ENCODE measurements around the gene PROSER1.

Gene PROSER1

DNA sequence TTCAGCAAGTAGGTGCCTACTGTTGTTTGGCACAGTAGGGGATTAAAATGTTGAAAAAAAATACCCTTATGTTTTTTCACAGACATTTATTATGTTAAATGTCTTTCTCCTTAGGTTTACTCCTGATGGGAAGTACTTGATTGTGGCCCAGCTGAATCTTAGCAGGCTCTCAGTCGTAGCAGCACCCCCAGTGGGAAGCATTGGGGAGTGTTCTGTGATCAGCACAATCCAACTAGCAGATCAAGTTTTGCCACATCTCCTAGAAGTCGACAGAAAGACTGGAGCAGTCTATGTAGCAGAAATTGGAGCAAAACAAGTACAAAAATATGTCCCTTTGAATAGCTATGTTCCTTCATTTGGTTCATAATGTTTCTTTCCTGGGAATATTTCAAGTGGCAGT, 9.7 kb upstream of the PROSER1 start:
- Histone ChIP-seq H3K36me3 (ENCODE audit: control insufficient read depth, insufficient read depth, low read length) (no peaks in the 10 kb centered on the region), H3K9me3 (ENCODE audit: control insufficient read depth, insufficient read depth, low read length) (no peaks in the 10 kb centered on the region), H3K27me3 (ENCODE audit: control insufficient read depth, insufficient read depth, low read length) (no peaks in the 10 kb centered on the region), H3K4me1 (ENCODE audit: control insufficient read depth, insufficient read depth, low read length) (peaks cover 5% of the 10 kb centered on the region), H3K4me3 (ENCODE audit: low read depth, low read length) (no peak overlapping the region), H3K9ac (ENCODE audit: low read depth, low read length) (no peak overlapping the region)

DNA sequence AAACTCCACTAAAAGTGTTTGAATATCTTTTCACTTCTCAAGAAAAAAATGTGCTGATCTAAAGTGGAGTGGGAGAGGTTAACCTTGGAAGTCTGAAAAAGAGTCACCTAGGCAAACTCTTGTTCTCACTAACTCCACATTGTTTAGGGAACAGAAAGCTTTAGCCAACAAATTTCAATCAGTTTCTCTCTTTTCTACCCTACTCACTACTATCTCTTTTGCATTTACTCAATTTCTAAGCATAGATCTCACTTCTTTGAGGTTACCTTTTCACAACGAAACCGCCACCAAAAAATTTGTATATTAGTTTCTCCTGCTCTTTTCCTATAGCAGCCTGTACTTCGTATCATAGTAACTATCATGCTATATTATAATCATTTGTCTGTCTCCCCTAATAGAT, 6.6 kb upstream of the PROSER1 start:
- Histone ChIP-seq H3K27me3 (ENCODE audit: control insufficient read depth, insufficient read depth, low read length) (no peaks in the 10 kb centered on the region), H3K4me3 (ENCODE audit: low read depth, low read length) (no peak overlapping the region), H3K4me1 (ENCODE audit: control insufficient read depth, insufficient read depth, low read length) (peaks cover 3% of the 10 kb centered on the region), H3K9ac (ENCODE audit: low read depth, low read length) (no peak overlapping the region), H3K36me3 (ENCODE audit: control insufficient read depth, insufficient read depth, low read length) (no peaks in the 10 kb centered on the region), H3K9me3 (ENCODE audit: control insufficient read depth, insufficient read depth, low read length) (no peaks in the 10 kb centered on the region)

DNA sequence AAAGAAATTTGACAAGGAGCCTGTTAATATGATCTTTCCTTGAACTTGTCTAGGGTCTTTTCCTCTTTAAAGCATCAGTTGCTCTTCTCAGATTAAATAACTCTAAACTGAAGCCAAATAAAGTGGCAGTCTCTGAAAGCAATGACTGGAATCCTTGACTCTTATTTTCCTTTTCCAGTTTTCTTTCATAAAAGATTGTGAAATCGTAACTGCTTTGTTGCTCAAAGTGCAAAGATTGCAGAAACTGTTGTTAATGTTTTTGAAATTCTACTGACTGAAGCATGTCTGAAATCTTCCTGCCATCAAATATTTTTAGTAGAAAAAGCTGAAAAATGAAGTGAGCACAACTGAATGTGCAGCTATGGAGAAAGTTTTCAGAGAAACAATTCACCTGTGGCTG, 2.3 kb upstream of the PROSER1 start:
- Histone ChIP-seq H3K4me1 (ENCODE audit: control insufficient read depth, insufficient read depth, low read length) (peaks cover 2% of the 10 kb centered on the region), H3K36me3 (ENCODE audit: control insufficient read depth, insufficient read depth, low read length) (no peaks in the 10 kb centered on the region), H3K27me3 (ENCODE audit: control insufficient read depth, insufficient read depth, low read length) (no peaks in the 10 kb centered on the region), H3K9me3 (ENCODE audit: control insufficient read depth, insufficient read depth, low read length) (no peaks in the 10 kb centered on the region), H3K4me3 (ENCODE audit: low read depth, low read length) (no peak overlapping the region), H3K9ac (ENCODE audit: low read depth, low read length) (no peak overlapping the region)

DNA sequence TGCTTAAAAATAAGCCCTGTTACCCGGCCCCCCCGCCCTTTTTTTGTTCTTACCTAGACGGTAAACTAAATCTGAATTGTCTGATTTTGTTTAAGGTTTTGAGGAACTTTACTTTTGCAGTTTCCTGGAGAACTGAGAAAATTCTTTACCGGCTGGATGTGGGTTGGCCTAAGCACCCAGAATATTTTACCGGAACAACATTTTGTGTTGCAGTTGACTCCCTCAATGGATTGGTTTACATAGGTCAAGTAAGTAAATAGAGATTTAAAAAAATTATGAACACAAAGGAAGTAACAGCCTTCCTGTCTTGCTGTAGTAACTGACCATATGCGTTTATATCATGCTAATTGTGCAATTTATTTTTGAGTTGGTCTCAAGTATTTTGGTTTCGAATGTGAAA, 1.2 kb upstream of the PROSER1 start:
- H3K4me3 ChIP-seq (ENCODE audit: low read depth, low read length), result peak overlapping the region; percentile 84
- no peaks in the 10 kb centered on the region for H3K36me3 ChIP-seq (ENCODE audit: control insufficient read depth, insufficient read depth, low read length)
- H3K9ac ChIP-seq (ENCODE audit: low read depth, low read length), result no peak overlapping the region
- H3K27me3 ChIP-seq (ENCODE audit: control insufficient read depth, insufficient read depth, low read length), result no peaks in the 10 kb centered on the region
- peaks cover 5% of the 10 kb centered on the region for H3K4me1 ChIP-seq (ENCODE audit: control insufficient read depth, insufficient read depth, low read length)
- H3K9me3 ChIP-seq (ENCODE audit: control insufficient read depth, insufficient read depth, low read length), result no peaks in the 10 kb centered on the region

DNA sequence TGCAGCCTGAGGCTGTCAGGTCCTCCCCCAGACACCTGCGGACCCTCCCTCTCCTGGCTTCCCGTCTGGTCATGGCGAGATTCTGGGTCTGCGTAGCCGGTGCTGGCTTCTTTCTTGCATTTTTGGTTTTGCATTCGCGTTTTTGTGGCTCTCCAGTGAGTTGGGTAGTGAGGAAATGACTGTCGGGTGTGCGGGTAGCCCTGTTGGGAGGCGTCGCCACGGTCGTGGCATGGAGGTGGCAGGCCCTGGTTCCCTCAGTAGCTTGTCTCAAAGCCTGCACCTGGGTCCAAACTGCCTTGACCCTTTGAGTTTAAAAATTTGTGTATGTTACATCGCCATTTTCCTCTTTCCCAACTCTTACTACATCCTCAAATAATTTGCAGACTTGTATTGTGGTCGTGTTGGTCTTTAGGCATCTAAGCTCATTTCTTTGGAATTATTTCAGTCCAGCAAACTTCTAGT, 711 bp upstream of the PROSER1 start:
- H3K27me3 ChIP-seq (ENCODE audit: control insufficient read depth, insufficient read depth, low read length), result no peaks in the 10 kb centered on the region
- H3K9ac ChIP-seq (ENCODE audit: low read depth, low read length), result peak overlapping the region; percentile 48
- H3K36me3 ChIP-seq (ENCODE audit: control insufficient read depth, insufficient read depth, low read length), result no peaks in the 10 kb centered on the region
- H3K4me3 ChIP-seq (ENCODE audit: low read depth, low read length), result peak overlapping the region; percentile 84
- H3K4me1 ChIP-seq (ENCODE audit: control insufficient read depth, insufficient read depth, low read length), result peaks cover 5% of the 10 kb centered on the region
- no peaks in the 10 kb centered on the region for H3K9me3 ChIP-seq (ENCODE audit: control insufficient read depth, insufficient read depth, low read length)

DNA sequence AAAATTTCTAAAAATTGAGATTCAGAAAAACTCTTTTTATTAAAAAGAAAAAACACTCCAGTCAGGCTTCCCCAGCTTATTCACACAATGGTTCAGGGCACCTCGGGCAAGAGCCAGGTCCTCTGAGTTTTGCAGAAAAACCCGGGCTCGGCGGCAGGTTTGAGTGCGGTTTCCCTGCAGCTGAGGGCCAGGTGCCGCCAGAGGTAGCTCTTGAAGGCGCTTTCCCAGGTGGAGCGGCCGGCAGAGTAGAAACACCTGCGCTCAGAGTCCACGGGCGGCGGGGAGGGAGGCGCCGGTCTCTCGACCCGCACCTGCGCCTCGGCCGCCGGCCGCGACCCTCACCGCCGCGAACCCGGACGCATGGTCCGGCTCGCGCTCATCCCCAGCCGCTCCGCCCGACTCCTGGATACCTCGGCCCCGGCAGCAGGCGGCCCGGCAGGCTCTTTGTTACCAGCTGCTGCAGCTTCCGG, 444 bp downstream of the PROSER1 start:
- H3K9me3 ChIP-seq (ENCODE audit: control insufficient read depth, insufficient read depth, low read length), result no peaks in the 10 kb centered on the region
- no peaks in the 10 kb centered on the region for H3K27me3 ChIP-seq (ENCODE audit: control insufficient read depth, insufficient read depth, low read length)
- H3K4me1 ChIP-seq (ENCODE audit: control insufficient read depth, insufficient read depth, low read length), result peaks cover 5% of the 10 kb centered on the region
- peak overlapping the region; percentile 83 for H3K9ac ChIP-seq (ENCODE audit: low read depth, low read length)
- peak overlapping the region; percentile 84 for H3K4me3 ChIP-seq (ENCODE audit: low read depth, low read length)
- no peaks in the 10 kb centered on the region for H3K36me3 ChIP-seq (ENCODE audit: control insufficient read depth, insufficient read depth, low read length)

DNA sequence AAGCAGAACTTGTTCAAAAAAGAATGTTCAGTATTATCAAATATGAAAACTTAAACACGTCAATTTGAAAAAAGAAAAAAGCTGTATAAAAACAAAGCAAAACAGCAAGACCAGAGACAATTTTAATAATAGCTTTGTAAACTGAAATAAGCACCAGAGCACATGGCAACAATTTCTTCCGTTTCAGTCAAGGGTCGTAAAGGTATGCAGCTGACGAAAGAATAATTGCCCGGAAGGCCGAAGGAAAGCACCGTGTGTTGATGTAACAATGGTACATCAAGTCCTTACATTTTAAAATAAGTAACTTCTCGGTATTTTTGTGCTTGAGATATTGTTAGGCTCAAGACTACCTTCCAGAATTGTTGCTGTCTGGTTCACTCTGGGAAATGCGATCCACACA, 1.7 kb downstream of the PROSER1 start:
- no peaks in the 10 kb centered on the region for H3K9me3 ChIP-seq (ENCODE audit: control insufficient read depth, insufficient read depth, low read length)
- no peaks in the 10 kb centered on the region for H3K27me3 ChIP-seq (ENCODE audit: control insufficient read depth, insufficient read depth, low read length)
- no peaks in the 10 kb centered on the region for H3K36me3 ChIP-seq (ENCODE audit: control insufficient read depth, insufficient read depth, low read length)
- H3K4me1 ChIP-seq (ENCODE audit: control insufficient read depth, insufficient read depth, low read length), result peaks cover 5% of the 10 kb centered on the region
- peak overlapping the region; percentile 83 for H3K9ac ChIP-seq (ENCODE audit: low read depth, low read length)
- peak overlapping the region; percentile 84 for H3K4me3 ChIP-seq (ENCODE audit: low read depth, low read length)

DNA sequence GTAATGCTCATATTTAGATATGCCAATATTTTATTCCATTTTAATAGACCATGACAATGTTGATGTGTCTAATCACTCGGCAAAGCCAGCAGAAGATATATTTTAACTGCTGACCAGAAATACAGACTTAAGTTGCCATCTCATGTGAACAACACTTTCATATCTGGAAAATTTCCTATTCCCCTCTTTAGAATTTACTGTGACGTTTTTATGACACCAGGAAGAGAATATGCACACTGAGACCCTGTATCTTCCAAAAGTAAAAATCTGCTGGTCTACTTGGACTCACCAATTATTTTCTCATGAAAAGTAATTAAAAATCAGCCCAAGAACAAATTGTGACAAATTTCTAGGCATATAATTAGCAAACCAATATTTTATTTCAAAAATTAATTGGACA, 2.1 kb downstream of the PROSER1 start:
- Histone ChIP-seq H3K27me3 (ENCODE audit: control insufficient read depth, insufficient read depth, low read length) (no peaks in the 10 kb centered on the region), H3K9ac (ENCODE audit: low read depth, low read length) (no peak overlapping the region), H3K36me3 (ENCODE audit: control insufficient read depth, insufficient read depth, low read length) (no peaks in the 10 kb centered on the region), H3K4me1 (ENCODE audit: control insufficient read depth, insufficient read depth, low read length) (peaks cover 5% of the 10 kb centered on the region), H3K9me3 (ENCODE audit: control insufficient read depth, insufficient read depth, low read length) (no peaks in the 10 kb centered on the region), H3K4me3 (ENCODE audit: low read depth, low read length) (peak overlapping the region; percentile 84)

DNA sequence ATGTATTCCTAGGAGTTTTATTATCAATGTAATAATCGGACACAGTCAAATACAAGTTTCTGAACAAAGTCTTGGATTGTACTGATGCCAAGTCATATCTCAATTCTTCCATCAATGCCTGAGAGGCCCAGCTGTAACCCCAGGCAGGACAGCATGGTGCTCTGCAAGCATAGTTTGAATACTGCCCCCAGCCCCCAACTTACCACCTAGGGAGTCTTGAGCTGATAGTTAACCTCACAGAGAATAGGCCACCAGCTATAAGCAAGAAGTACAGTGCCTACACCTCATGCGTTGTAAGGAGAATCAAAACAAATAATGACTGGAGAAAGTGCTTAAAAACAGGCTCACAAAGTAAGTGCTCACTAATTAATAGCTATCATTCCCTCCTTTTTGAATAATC, 2.7 kb downstream of the PROSER1 start:
- peaks cover 5% of the 10 kb centered on the region for H3K4me1 ChIP-seq (ENCODE audit: control insufficient read depth, insufficient read depth, low read length)
- no peak overlapping the region for H3K9ac ChIP-seq (ENCODE audit: low read depth, low read length)
- no peaks in the 10 kb centered on the region for H3K9me3 ChIP-seq (ENCODE audit: control insufficient read depth, insufficient read depth, low read length)
- H3K27me3 ChIP-seq (ENCODE audit: control insufficient read depth, insufficient read depth, low read length), result no peaks in the 10 kb centered on the region
- peak overlapping the region; percentile 84 for H3K4me3 ChIP-seq (ENCODE audit: low read depth, low read length)
- H3K36me3 ChIP-seq (ENCODE audit: control insufficient read depth, insufficient read depth, low read length), result no peaks in the 10 kb centered on the region

DNA sequence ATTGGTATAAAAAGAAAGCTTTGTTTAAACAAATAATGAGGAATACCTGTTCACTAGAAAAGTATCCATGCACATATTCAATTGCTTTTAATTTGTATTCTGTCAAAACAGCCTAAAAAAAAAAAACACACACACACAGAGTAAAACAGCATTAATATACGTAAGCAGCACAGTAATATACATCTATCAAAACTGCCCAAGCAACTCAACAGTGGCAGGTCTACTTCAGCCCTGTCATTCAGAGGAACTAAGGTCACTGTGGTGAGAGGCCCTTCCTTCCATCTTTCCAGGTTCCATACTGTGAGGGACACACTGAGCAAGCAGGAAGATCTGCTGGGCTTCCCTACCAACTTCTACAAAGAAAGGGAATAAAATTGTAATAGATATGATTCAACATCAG, 3.8 kb downstream of the PROSER1 start:
- H3K4me3 ChIP-seq (ENCODE audit: low read depth, low read length), result no peak overlapping the region
- no peaks in the 10 kb centered on the region for H3K9me3 ChIP-seq (ENCODE audit: control insufficient read depth, insufficient read depth, low read length)
- H3K4me1 ChIP-seq (ENCODE audit: control insufficient read depth, insufficient read depth, low read length), result peaks cover 4% of the 10 kb centered on the region
- H3K36me3 ChIP-seq (ENCODE audit: control insufficient read depth, insufficient read depth, low read length), result no peaks in the 10 kb centered on the region
- H3K9ac ChIP-seq (ENCODE audit: low read depth, low read length), result no peak overlapping the region
- no peaks in the 10 kb centered on the region for H3K27me3 ChIP-seq (ENCODE audit: control insufficient read depth, insufficient read depth, low read length)

DNA sequence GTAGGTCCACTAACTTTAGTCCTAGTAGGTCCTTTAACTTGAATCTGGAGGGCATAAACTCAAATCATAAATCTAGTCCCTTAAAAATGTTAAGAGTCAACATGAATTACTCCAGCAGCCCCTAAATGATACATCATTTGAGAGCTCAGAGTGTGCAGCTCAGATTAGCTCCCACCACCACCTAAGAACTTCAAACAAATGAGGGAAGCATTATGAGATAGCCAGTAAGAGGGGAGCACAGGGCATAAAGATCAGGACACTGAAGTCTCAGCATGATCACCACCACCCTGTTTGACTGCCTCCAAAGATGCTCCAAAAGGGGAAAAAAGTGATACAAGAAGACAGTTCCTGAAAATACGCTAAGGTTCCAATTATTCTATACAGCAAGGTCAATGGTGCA, 5.7 kb downstream of the PROSER1 start:
- H3K36me3 ChIP-seq (ENCODE audit: control insufficient read depth, insufficient read depth, low read length), result no peaks in the 10 kb centered on the region
- H3K9me3 ChIP-seq (ENCODE audit: control insufficient read depth, insufficient read depth, low read length), result no peaks in the 10 kb centered on the region
- no peaks in the 10 kb centered on the region for H3K27me3 ChIP-seq (ENCODE audit: control insufficient read depth, insufficient read depth, low read length)
- peaks cover 3% of the 10 kb centered on the region for H3K4me1 ChIP-seq (ENCODE audit: control insufficient read depth, insufficient read depth, low read length)
- no peak overlapping the region for H3K9ac ChIP-seq (ENCODE audit: low read depth, low read length)
- H3K4me3 ChIP-seq (ENCODE audit: low read depth, low read length), result no peak overlapping the region

DNA sequence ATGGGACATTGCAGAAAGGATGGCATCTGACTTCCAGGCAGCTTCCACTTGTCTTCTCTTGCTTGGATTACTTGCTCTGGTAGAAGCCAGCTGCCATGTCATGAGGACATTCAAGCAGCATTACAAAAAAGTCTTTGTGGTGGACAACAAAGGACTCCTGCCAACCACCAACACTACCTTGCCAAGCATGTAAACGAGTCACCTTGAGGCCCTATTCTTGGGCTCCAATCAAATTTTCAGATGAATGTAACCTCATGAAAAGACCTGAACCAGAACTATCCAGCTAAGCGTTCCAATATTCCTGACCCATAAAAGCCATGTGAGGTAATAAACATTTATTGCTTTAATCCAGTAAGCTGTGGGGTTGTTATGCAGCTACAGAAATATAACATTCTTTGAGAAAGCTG, 12.5 kb downstream of the PROSER1 start:
- no peaks in the 10 kb centered on the region for H3K9me3 ChIP-seq (ENCODE audit: control insufficient read depth, insufficient read depth, low read length)
- peaks cover 34% of the 10 kb centered on the region for H3K4me1 ChIP-seq (ENCODE audit: control insufficient read depth, insufficient read depth, low read length)
- H3K9ac ChIP-seq (ENCODE audit: low read depth, low read length), result no peak overlapping the region
- H3K36me3 ChIP-seq (ENCODE audit: control insufficient read depth, insufficient read depth, low read length), result no peaks in the 10 kb centered on the region
- no peaks in the 10 kb centered on the region for H3K27me3 ChIP-seq (ENCODE audit: control insufficient read depth, insufficient read depth, low read length)
- no peak overlapping the region for H3K4me3 ChIP-seq (ENCODE audit: low read depth, low read length)

Data from iPS-15b (cell line).